ENCODE measurements around the gene BDKRB2.

BDKRB2 gene

GRCh38 chr14:96274122-96274521, 69.5 kb downstream of the BDKRB2 start:
- in situ Hi-C loops (cut with MboI; ENCODE audit: low pct_unique_long_range_greater_than_20kb, low sequenced_read_pairs, unreplicated experiment): no loop called here
- TF ChIP-seq CTCF (IDR thresholded peaks at IDR 0.05; ENCODE audit: extremely low read depth, insufficient read depth, missing control alignments): no peak
- no peak for DNase-seq (ENCODE audit: low spot score)

GRCh38 chr14:96274543-96274942, 69.9 kb downstream of the BDKRB2 start:
- no peak for DNase-seq (ENCODE audit: low spot score)
- TF ChIP-seq CTCF (IDR thresholded peaks at IDR 0.05; ENCODE audit: extremely low read depth, insufficient read depth, missing control alignments): no peak
- in situ Hi-C loops (cut with MboI; ENCODE audit: low pct_unique_long_range_greater_than_20kb, low sequenced_read_pairs, unreplicated experiment): no loop called here

GRCh38 chr14:96275177-96276112, 70.8 kb downstream of the BDKRB2 start:
- in situ Hi-C loops (cut with MboI; ENCODE audit: low pct_unique_long_range_greater_than_20kb, low sequenced_read_pairs, unreplicated experiment): loop anchor here (25.0 kb wide), 1 partner anchor 713 kb away; no protein-coding TSS in a partner anchor
- peak; percentile 80 for DNase-seq (ENCODE audit: low spot score)
- TF ChIP-seq CTCF (IDR thresholded peaks at IDR 0.05; ENCODE audit: extremely low read depth, insufficient read depth, missing control alignments): peak; percentile 90

- no peak for DNase-seq (ENCODE audit: low spot score)
- in situ Hi-C loops (cut with MboI; ENCODE audit: low pct_unique_long_range_greater_than_20kb, low sequenced_read_pairs, unreplicated experiment): loop anchor here (25.0 kb wide), 1 partner anchor 716 kb away; no protein-coding TSS in a partner anchor
Measured at GRCh38 chr14:96277890-96278289, 73.3 kb downstream of the BDKRB2 start.

GRCh38 chr14:96279564-96279963, 74.9 kb downstream of the BDKRB2 start:
- in situ Hi-C loops (cut with MboI; ENCODE audit: low pct_unique_long_range_greater_than_20kb, low sequenced_read_pairs, unreplicated experiment): loop anchor here (25.0 kb wide), 1 partner anchor 717 kb away; no protein-coding TSS in a partner anchor

More at GRCh38 chr14:96277890-96278289, 73.3 kb downstream of the BDKRB2 start:
- TF ChIP-seq CTCF (IDR thresholded peaks at IDR 0.05; ENCODE audit: extremely low read depth, insufficient read depth, missing control alignments): no peak

GRCh38 chr14:96280104-96280503, 75.5 kb downstream of the BDKRB2 start:
- in situ Hi-C loops (cut with MboI; ENCODE audit: low pct_unique_long_range_greater_than_20kb, low sequenced_read_pairs, unreplicated experiment): loop anchor here (25.0 kb wide), 1 partner anchor 718 kb away; no protein-coding TSS in a partner anchor
- no peak for TF ChIP-seq CTCF (IDR thresholded peaks at IDR 0.05; ENCODE audit: extremely low read depth, insufficient read depth, missing control alignments)
- no peak for DNase-seq (ENCODE audit: low spot score)

More at GRCh38 chr14:96279564-96279963, 74.9 kb downstream of the BDKRB2 start:
- TF ChIP-seq CTCF (IDR thresholded peaks at IDR 0.05; ENCODE audit: extremely low read depth, insufficient read depth, missing control alignments): no peak
- no peak for DNase-seq (ENCODE audit: low spot score)
